WI38 (cell line): ENCODE data around the gene CHID1.

Experiments
- H3K4me3 ChIP-seq: 2 replicates; pipeline ENCODE4 v1.5.1; 2011; ENCODE audit warnings: low read depth, mild to moderate bottlenecking, control low read depth, low read length
- CTCF ChIP-seq: IDR thresholded peaks from 2 replicates; pipeline ENCODE4 v1.5.1; 2012; ENCODE audit warnings: low read depth, mild to moderate bottlenecking, control low read depth, low read length

CHID1 gene

GRCh38 chr11:925496-926301 lies 15.1 kb upstream of the CHID1 start, which contains the start of gene AP2A2:
AP2A2 (plus strand) TSS chr11:925870; CDS start chr11:926022, 152 bp downstream.
- peak within 1 kb of the TSS; percentile 68 for H3K4me3 ChIP-seq
- TF ChIP-seq CTCF = peak; percentile 40

- TF ChIP-seq CTCF = no peak
- peak overlapping the region; percentile 32 for H3K4me3 ChIP-seq
Observed at GRCh38 chr11:925158-925495, 14.5 kb upstream of the CHID1 start.

GRCh38 chr11:924406-925157 lies 14.0 kb upstream of the CHID1 start:
- TF ChIP-seq CTCF = no peak
- H3K4me3 ChIP-seq = no peak overlapping the region

- no peak for TF ChIP-seq CTCF
- no peak overlapping the region for H3K4me3 ChIP-seq
Observed at GRCh38 chr11:923691-924405, 13.2 kb upstream of the CHID1 start.

- H3K4me3 ChIP-seq = no peak overlapping the region
- no peak for TF ChIP-seq CTCF
Observed at GRCh38 chr11:921921-922678, 11.5 kb upstream of the CHID1 start.

- H3K4me3 ChIP-seq = no peak overlapping the region
- TF ChIP-seq CTCF = no peak
Observed at GRCh38 chr11:917426-917825, 6.8 kb upstream of the CHID1 start.
